HCT116 (cell line): ENCODE measurements around the gene KAZN. TPM values are rescaled to one million over a fixed set of nuclear protein-coding genes. Genes with fewer than 3 reads are reported as not detected.

ENCODE experiments used
- ATAC-seq: fragments of 200-7000 bp; cut with Tn5 transposase; 2 replicates; pipeline ENCODE4 v1.9.1; 2020; ENCODE audit warnings: mild to moderate bottlenecking, moderate library complexity
- BruUV-seq: library from RNA; stranded (reverse); fragments of 400-500 nt; replicated peaks from 2 replicates; lab custom pipeline; 2021; lab: Mats Ljungman, UMichigan
- CTCF ChIA-PET: fragments of 300-600 bp; sonication (Branson Sonifier 250); formaldehyde crosslinking; loops from one replicate; lab custom pipeline; 2021; ENCODE audit warnings: antibody characterized with exemption; lab: Charles Lee
- POLR2A ChIA-PET: fragments of 300-600, 350-600 bp; sonication (Branson Sonifier 250); formaldehyde crosslinking; loops from one replicate; lab custom pipeline; 2021; ENCODE audit warnings: antibody characterized with exemption; lab: Charles Lee
- RAD21 ChIA-PET, 2 experiments: fragments of 300-600 bp; sonication (Branson Sonifier 250); formaldehyde crosslinking; loops; one replicate each; lab custom pipeline; 2023; ENCODE audit warnings: low total read pairs in 2 of 2; ENCODE audit not compliant: uncharacterized antibody in 2 of 2, unreplicated experiment in 2 of 2, low non-redundant PET in 1 of 2; lab: Charles Lee
- DNase-seq: peaks from one replicate; pipeline ENCODE4 v3.0.0-alpha.2; 2010; ENCODE audit warnings: low read depth, low spot score
- H2AFZ ChIP-seq: fragments of 200-600 bp; shearing (Covaris generic), sonication (generic); 2 replicates; pipeline ENCODE4 v1.6.1; 2017; ENCODE audit warnings: low read depth, mixed run types, mixed read lengths, antibody characterized with exemption, low read length; ENCODE audit not compliant: poor library complexity, severe bottlenecking
- H3K27ac ChIP-seq: 2 replicates; pipeline ENCODE4 v1.5.1; 2012; ENCODE audit warnings: low read depth, low read length
- H3K27me3 ChIP-seq: fragments of 200-600 bp; sonication (generic); 2 replicates; pipeline ENCODE4 v1.6.1; 2016; ENCODE audit warnings: mixed run types, low read length, mixed read lengths; ENCODE audit not compliant: insufficient read depth
- H3K36me3 ChIP-seq, 2 experiments: fragments of 200-500 bp in 1 of 2; fragments of 200-600 bp in 1 of 2; sonication (Bioruptor generic) in 1 of 2; sonication (generic) in 1 of 2; 2 replicates each; pipeline versions ENCODE4 v1.5.1 to v1.6.1; 2014 to 2016; ENCODE audit warnings: low read length in 2 of 2, inconsistent platforms in 1 of 2, mixed read lengths in 1 of 2, mixed run types in 1 of 2; ENCODE audit not compliant: insufficient read depth in 2 of 2, control insufficient read depth in 1 of 2
- H3K4me1 ChIP-seq, 2 experiments: fragments of 200-600 bp in 1 of 2; sonication (generic) in 1 of 2; 2 replicates each; pipeline versions ENCODE4 v1.5.1 to v1.6.1; 2012 to 2017; ENCODE audit warnings: low read length in 2 of 2, inconsistent platforms in 1 of 2, mild to moderate bottlenecking in 1 of 2, mixed read lengths in 1 of 2, mixed run types in 1 of 2, moderate library complexity in 1 of 2; ENCODE audit not compliant: insufficient read depth in 2 of 2, control insufficient read depth in 1 of 2
- H3K4me2 ChIP-seq: fragments of 200-600 bp; sonication (generic); 2 replicates; pipeline ENCODE4 v1.6.1; 2017; ENCODE audit warnings: mixed run types, low read length, mixed read lengths
- H3K4me3 ChIP-seq, 2 experiments: fragments of 200-600 bp in 1 of 2; sonication (generic) in 1 of 2; replicated peaks in 1 of 2; 2 replicates each; pipeline ENCODE4 v1.5.1; 2011 to 2016; ENCODE audit warnings: low read length in 2 of 2, control low read depth in 1 of 2, low read depth in 1 of 2, mild to moderate bottlenecking in 1 of 2, mixed read lengths in 1 of 2, mixed run types in 1 of 2
- H3K79me2 ChIP-seq: fragments of 200-600 bp; sonication (generic); 2 replicates; pipeline ENCODE4 v1.6.1; 2017; ENCODE audit warnings: mild to moderate bottlenecking, mixed run types, low read length, moderate library complexity, mixed read lengths; ENCODE audit not compliant: insufficient read depth
- H3K9ac ChIP-seq: fragments of 200-600 bp; sonication (generic); 2 replicates; pipeline ENCODE4 v1.6.1; 2016; ENCODE audit warnings: low read length, mixed read lengths
- H3K9me2 ChIP-seq: fragments of 200-600 bp; sonication (generic), shearing (Covaris generic); 2 replicates; pipeline ENCODE4 v1.6.1; 2017; ENCODE audit warnings: mixed run types, mild to moderate bottlenecking, moderate library complexity; ENCODE audit not compliant: insufficient read depth
- H3K9me3 ChIP-seq, 2 experiments: fragments of 200-500 bp in 1 of 2; fragments of 200-600 bp in 1 of 2; sonication (Bioruptor generic) in 1 of 2; sonication (generic) in 1 of 2; 2 replicates each; pipeline ENCODE4 v1.6.1; 2014 to 2017; ENCODE audit warnings: low read length in 2 of 2, mixed read lengths in 2 of 2, inconsistent platforms in 1 of 2, low read depth in 1 of 2, mild to moderate bottlenecking in 1 of 2, mixed run types in 1 of 2, moderate library complexity in 1 of 2; ENCODE audit not compliant: control insufficient read depth in 1 of 2, insufficient read depth in 1 of 2
- H4K20me1 ChIP-seq: fragments of 200-600 bp; sonication (generic), shearing (Covaris generic); 2 replicates; pipeline ENCODE4 v1.6.1; 2017; ENCODE audit warnings: mixed run types, mild to moderate bottlenecking, moderate library complexity; ENCODE audit not compliant: insufficient read depth
- CBX3 ChIP-seq: IDR thresholded peaks from 2 replicates; pipeline ENCODE4 v1.6.1; 2012; ENCODE audit warnings: low read depth
- EGR1 ChIP-seq: IDR thresholded peaks from 2 replicates; pipeline ENCODE4 v1.6.1; 2012; ENCODE audit warnings: low read depth
- RAD21 ChIP-seq: IDR thresholded peaks from 2 replicates; pipeline ENCODE4 v1.6.1; 2012; ENCODE audit warnings: low read depth, mild to moderate bottlenecking
- SP1 ChIP-seq: IDR thresholded peaks from 2 replicates; pipeline ENCODE4 v1.6.1; 2012; ENCODE audit warnings: low read depth
- intact Hi-C: fragments of 100-400 bp; cut with micrococcal nuclease; formaldehyde crosslinking; loops from 2 replicates; pipeline ENCODE4 v1.10.0; 2022
- total RNA-seq: library from RNA; stranded (reverse); gene quantifications from one replicate; pipeline ENCODE4 v1.2.1, GENCODE V29; 2021; ENCODE audit not compliant: unreplicated experiment

The KAZN gene
- total RNA-seq, 1 experiment from 2014 or later = 13.4 TPM

- no peaks in the 10 kb centered on the region for H3K36me3 ChIP-seq
- no peaks in the 10 kb centered on the region for H3K9me3 ChIP-seq
- no peaks in the 10 kb centered on the region for H3K9me2 ChIP-seq
- no peaks in the 10 kb centered on the region for H3K27me3 ChIP-seq
- no peaks in the 10 kb centered on the region for H3K79me2 ChIP-seq
- CTCF ChIA-PET = no interaction called here
- H3K4me3 ChIP-seq = no peak overlapping the region
- H3K9ac ChIP-seq = no peak overlapping the region
- no TSS peak for BruUV-seq
- no peak overlapping the region for H3K27ac ChIP-seq
- DNase-seq (no peak), ATAC-seq (no peak)
- H4K20me1 ChIP-seq = no peaks in the 10 kb centered on the region
- RAD21 ChIA-PET = no interaction called here
- intact Hi-C loops = no loop called here
- no peak for TF ChIP-seq CBX3
- no peak for TF ChIP-seq SP1
- no peaks in the 10 kb centered on the region for H3K4me1 ChIP-seq
- POLR2A ChIA-PET = no interaction called here
- H3K4me2 ChIP-seq = no peak overlapping the region
- no peak overlapping the region for H2AFZ ChIP-seq
These were observed 226.9 kb downstream of the KAZN start for GRCh38 chr1:14825396-14825795.

DNA sequence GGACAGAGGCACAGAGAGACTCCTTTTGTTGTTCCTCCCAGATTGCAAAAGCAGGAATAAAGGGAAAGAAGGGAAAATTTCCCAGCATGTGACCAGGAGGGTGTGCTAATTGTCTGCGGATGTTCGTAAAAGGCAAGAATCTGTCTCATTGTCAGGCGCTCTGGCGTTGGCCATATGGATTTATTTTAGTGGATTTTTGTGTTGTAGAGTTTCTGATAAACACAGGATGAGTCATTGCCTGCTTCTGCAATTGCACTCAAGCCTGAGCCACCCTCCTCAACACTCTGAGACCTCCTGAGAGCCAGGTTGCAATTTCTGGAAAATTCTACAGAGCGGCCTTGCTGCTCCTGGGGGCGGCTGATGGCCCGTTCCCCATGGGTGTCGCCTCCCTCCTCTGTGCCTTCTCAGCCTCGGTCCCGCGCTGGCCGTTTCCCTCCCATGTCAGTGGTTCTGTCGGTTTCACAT lies 227.7 kb downstream of the KAZN start:
- Histone ChIP-seq H3K27ac (no peak overlapping the region), H3K36me3 (no peaks in the 10 kb centered on the region), H3K27me3 (no peaks in the 10 kb centered on the region), H3K9me2 (no peaks in the 10 kb centered on the region), H3K4me1 (no peaks in the 10 kb centered on the region), H3K9ac (no peak overlapping the region), H2AFZ (no peak overlapping the region), H4K20me1 (no peaks in the 10 kb centered on the region), H3K4me3 (no peak overlapping the region), H3K9me3 (no peaks in the 10 kb centered on the region), H3K4me2 (no peak overlapping the region), H3K79me2 (no peaks in the 10 kb centered on the region)
- intact Hi-C loops = no loop called here
- ATAC-seq (no peak), DNase-seq (no peak)
- TF ChIP-seq RAD21 = 0 out of 2 replicates have a peak, but pooled peaks have one; percentile 6
- TF ChIP-seq EGR1 = no peak
- POLR2A ChIA-PET = no interaction called here
- CTCF ChIA-PET = no interaction called here
- RAD21 ChIA-PET = no interaction called here
- BruUV-seq = no TSS peak
